Measurements from ENCODE around the gene ATPAF1. TPM values are rescaled to one million over a fixed set of nuclear protein-coding genes. Genes with fewer than 3 reads are reported as not detected.
A peak's percentile ranks its signal among the peaks of the same experiment; 100 is the strongest.
"Not testable (repeated sequence)": the region's sequence is repeated elsewhere in the genome, so short reads cannot be mapped to it uniquely, and the experiment has no call there.

Gene ATPAF1
- total RNA-seq, 1 experiment from 2014 or later: 98.8 TPM

GRCh38 chr1:46684670-46685069 is 16.5 kb upstream of the ATPAF1 start:
- in situ Hi-C loops (cut with HindIII; ENCODE audit: low pct_unique_long_range_greater_than_20kb, low sequenced_read_pairs): no loop called here
- DNase-seq (ENCODE audit: low read depth): no peak

GRCh38 chr1:46682064-46682463 is 13.9 kb upstream of the ATPAF1 start:
- no peak for DNase-seq (ENCODE audit: low read depth)
- in situ Hi-C loops (cut with HindIII; ENCODE audit: low pct_unique_long_range_greater_than_20kb, low sequenced_read_pairs): no loop called here

- in situ Hi-C loops (cut with HindIII; ENCODE audit: low pct_unique_long_range_greater_than_20kb, low sequenced_read_pairs): no loop called here
- no peak for DNase-seq (ENCODE audit: low read depth)
Observed at GRCh38 chr1:46681333-46682034, 13.3 kb upstream of the ATPAF1 start.

GRCh38 chr1:46679789-46680573 is 11.8 kb upstream of the ATPAF1 start:
- in situ Hi-C loops (cut with HindIII; ENCODE audit: low pct_unique_long_range_greater_than_20kb, low sequenced_read_pairs): no loop called here

GRCh38 chr1:46677339-46677738 is 9.2 kb upstream of the ATPAF1 start:
- no peak for DNase-seq (ENCODE audit: low read depth)
- in situ Hi-C loops (cut with HindIII; ENCODE audit: low pct_unique_long_range_greater_than_20kb, low sequenced_read_pairs): no loop called here

More at GRCh38 chr1:46679789-46680573, 11.8 kb upstream of the ATPAF1 start:
- no peak for DNase-seq (ENCODE audit: low read depth)

GRCh38 chr1:46676531-46676930 is 8.4 kb upstream of the ATPAF1 start:
- in situ Hi-C loops (cut with HindIII; ENCODE audit: low pct_unique_long_range_greater_than_20kb, low sequenced_read_pairs): no loop called here
- no peak for DNase-seq (ENCODE audit: low read depth)

- in situ Hi-C loops (cut with HindIII; ENCODE audit: low pct_unique_long_range_greater_than_20kb, low sequenced_read_pairs): no loop called here
- DNase-seq (ENCODE audit: low read depth): no peak
Observed at GRCh38 chr1:46675549-46676314, 7.6 kb upstream of the ATPAF1 start.

- in situ Hi-C loops (cut with HindIII; ENCODE audit: low pct_unique_long_range_greater_than_20kb, low sequenced_read_pairs): no loop called here
- DNase-seq (ENCODE audit: low read depth): peak; percentile 26
Observed at GRCh38 chr1:46673749-46674182, 5.6 kb upstream of the ATPAF1 start.

GRCh38 chr1:46672696-46673095 is 4.5 kb upstream of the ATPAF1 start:
- in situ Hi-C loops (cut with HindIII; ENCODE audit: low pct_unique_long_range_greater_than_20kb, low sequenced_read_pairs): no loop called here
- DNase-seq (ENCODE audit: low read depth): no peak

GRCh38 chr1:46671554-46671953 is 3.4 kb upstream of the ATPAF1 start, which contains the start of gene TEX38:
Gene TEX38, plus strand, starts transcription at chr1:46671854. Its CDS starts 81 bp downstream, at chr1:46671935.
- in situ Hi-C loops (cut with HindIII; ENCODE audit: low pct_unique_long_range_greater_than_20kb, low sequenced_read_pairs): no loop called here
- no peak for DNase-seq (ENCODE audit: low read depth)

- in situ Hi-C loops (cut with HindIII; ENCODE audit: low pct_unique_long_range_greater_than_20kb, low sequenced_read_pairs): no loop called here
- no peak for DNase-seq (ENCODE audit: low read depth)
Observed at GRCh38 chr1:46670134-46670533, 2.0 kb upstream of the ATPAF1 start.

- DNase-seq (ENCODE audit: low read depth): no peak
- in situ Hi-C loops (cut with HindIII; ENCODE audit: low pct_unique_long_range_greater_than_20kb, low sequenced_read_pairs): no loop called here
Observed at GRCh38 chr1:46665983-46666382, 2.2 kb downstream of the ATPAF1 start.

GRCh38 chr1:46662919-46663318 is 5.2 kb downstream of the ATPAF1 start:
- in situ Hi-C loops (cut with HindIII; ENCODE audit: low pct_unique_long_range_greater_than_20kb, low sequenced_read_pairs); DNase-seq (ENCODE audit: low read depth): not testable (repeated sequence)

GRCh38 chr1:46660116-46660515 is 8.0 kb downstream of the ATPAF1 start:
- DNase-seq (ENCODE audit: low read depth); in situ Hi-C loops (cut with HindIII; ENCODE audit: low pct_unique_long_range_greater_than_20kb, low sequenced_read_pairs): not testable (repeated sequence)

GRCh38 chr1:46659307-46659870 is 8.8 kb downstream of the ATPAF1 start:
- in situ Hi-C loops (cut with HindIII; ENCODE audit: low pct_unique_long_range_greater_than_20kb, low sequenced_read_pairs): no loop called here
- DNase-seq (ENCODE audit: low read depth): no peak

GRCh38 chr1:46657775-46658174 is 10.4 kb downstream of the ATPAF1 start:
- in situ Hi-C loops (cut with HindIII; ENCODE audit: low pct_unique_long_range_greater_than_20kb, low sequenced_read_pairs): no loop called here
- no peak for DNase-seq (ENCODE audit: low read depth)

GRCh38 chr1:46656643-46657042 is 11.5 kb downstream of the ATPAF1 start:
- DNase-seq (ENCODE audit: low read depth): no peak
- in situ Hi-C loops (cut with HindIII; ENCODE audit: low pct_unique_long_range_greater_than_20kb, low sequenced_read_pairs): no loop called here

GRCh38 chr1:46655848-46656247 is 12.3 kb downstream of the ATPAF1 start:
- DNase-seq (ENCODE audit: low read depth): no peak
- in situ Hi-C loops (cut with HindIII; ENCODE audit: low pct_unique_long_range_greater_than_20kb, low sequenced_read_pairs): no loop called here
